GM12872 (cell line): ENCODE data around the gene TBC1D10B.
A peak's percentile ranks its signal among the peaks of the same experiment; 100 is the strongest.

Experiments used
- CTCF ChIP-seq: IDR thresholded peaks from 3 replicates; pipeline ENCODE4 v1.5.1; 2011; ENCODE audit warnings: low read depth, mild to moderate bottlenecking, low read length, moderate library complexity; ENCODE audit not compliant: insufficient read depth

Gene TBC1D10B

GRCh38 chr16:30380072-30380802, 9.9 kb upstream of the TBC1D10B start:
- no peak for TF ChIP-seq CTCF

GRCh38 chr16:30379158-30379783, 9.0 kb upstream of the TBC1D10B start:
- TF ChIP-seq CTCF: no peak

GRCh38 chr16:30378236-30379157, 8.2 kb upstream of the TBC1D10B start:
- 0 out of 3 replicates have a peak, but pooled peaks have one; percentile 19 for TF ChIP-seq CTCF

GRCh38 chr16:30377812-30378235, 7.5 kb upstream of the TBC1D10B start:
- no peak for TF ChIP-seq CTCF

GRCh38 chr16:30377050-30377811, 6.9 kb upstream of the TBC1D10B start:
- no peak for TF ChIP-seq CTCF

GRCh38 chr16:30376461-30376902, 6.2 kb upstream of the TBC1D10B start:
- no peak for TF ChIP-seq CTCF
